IPS-15b (cell line): Measurements from ENCODE around the gene PLSCR3.

Source experiments
- H3K27me3 ChIP-seq: one replicate; pipeline ENCODE4 v1.6.1; 2013; ENCODE audit warnings: low read length; ENCODE audit not compliant: control insufficient read depth, insufficient read depth
- H3K36me3 ChIP-seq: one replicate; pipeline ENCODE4 v1.6.1; 2013; ENCODE audit warnings: low read length; ENCODE audit not compliant: control insufficient read depth, insufficient read depth
- H3K4me1 ChIP-seq: one replicate; pipeline ENCODE4 v1.6.1; 2013; ENCODE audit warnings: mild to moderate bottlenecking, low read length; ENCODE audit not compliant: control insufficient read depth, insufficient read depth
- H3K4me3 ChIP-seq: one replicate; pipeline ENCODE4 v1.5.1; 2013; ENCODE audit warnings: low read depth, low read length
- H3K9ac ChIP-seq: one replicate; pipeline ENCODE4 v1.6.1; 2013; ENCODE audit warnings: low read depth, mild to moderate bottlenecking, low read length
- H3K9me3 ChIP-seq: one replicate; pipeline ENCODE4 v1.6.1; 2013; ENCODE audit warnings: mild to moderate bottlenecking, low read length; ENCODE audit not compliant: control insufficient read depth, insufficient read depth

PLSCR3 gene

DNA sequence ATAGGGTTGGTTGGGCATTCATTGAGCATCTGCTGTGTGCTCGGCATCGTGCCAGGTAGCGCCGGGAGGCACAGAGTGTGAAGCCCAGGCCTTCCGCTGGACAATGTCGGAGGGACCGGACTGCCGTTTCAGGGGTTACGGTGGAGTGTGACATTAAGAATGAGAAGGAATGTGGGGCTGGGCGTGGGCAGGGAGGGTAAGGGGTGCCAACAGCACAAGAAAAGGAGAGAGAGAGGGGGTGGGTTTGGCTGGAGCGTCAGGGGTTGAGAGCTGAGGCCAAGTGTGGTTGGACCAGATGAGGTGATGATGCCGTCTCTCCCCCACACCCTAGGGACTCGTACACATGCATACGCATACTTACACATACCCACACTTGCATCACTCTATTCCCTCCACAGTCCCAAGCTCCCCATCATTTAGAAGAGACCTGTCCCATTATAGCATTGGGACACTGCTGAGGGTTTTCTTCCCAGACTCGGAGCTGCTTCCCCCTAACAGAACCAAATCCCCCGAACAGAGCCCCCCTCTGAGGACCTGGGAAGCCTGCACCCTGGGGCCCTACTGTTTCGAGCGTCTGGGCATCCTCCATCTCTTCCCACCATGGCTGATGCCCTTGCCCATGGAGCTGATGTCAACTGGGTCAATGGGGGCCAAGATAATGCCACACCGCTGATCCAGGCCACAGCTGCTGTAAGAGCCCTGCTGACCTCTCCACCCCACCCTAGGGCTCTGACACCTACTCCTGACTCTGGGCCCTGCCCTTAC, 45.7 kb downstream of the PLSCR3 start:
- no peaks in the 10 kb centered on the region for H3K36me3 ChIP-seq
- H3K9ac ChIP-seq = no peak overlapping the region
- H3K27me3 ChIP-seq = no peaks in the 10 kb centered on the region
- H3K4me3 ChIP-seq = no peak overlapping the region
- no peaks in the 10 kb centered on the region for H3K9me3 ChIP-seq
- peaks cover 5% of the 10 kb centered on the region for H3K4me1 ChIP-seq

- H3K27me3 ChIP-seq = no peaks in the 10 kb centered on the region
- H3K4me1 ChIP-seq = peaks cover 5% of the 10 kb centered on the region
- H3K9me3 ChIP-seq = no peaks in the 10 kb centered on the region
- H3K36me3 ChIP-seq = no peaks in the 10 kb centered on the region
- H3K9ac ChIP-seq = no peak overlapping the region
- no peak overlapping the region for H3K4me3 ChIP-seq
Measured at GRCh38 chr17:7347630-7348477, 46.5 kb downstream of the PLSCR3 start.

- H3K9ac ChIP-seq = no peak overlapping the region
- H3K27me3 ChIP-seq = no peaks in the 10 kb centered on the region
- peaks cover 5% of the 10 kb centered on the region for H3K4me1 ChIP-seq
- no peaks in the 10 kb centered on the region for H3K36me3 ChIP-seq
- H3K9me3 ChIP-seq = no peaks in the 10 kb centered on the region
- H3K4me3 ChIP-seq = no peak overlapping the region
Measured at GRCh38 chr17:7346761-7347614, 47.3 kb downstream of the PLSCR3 start.

DNA sequence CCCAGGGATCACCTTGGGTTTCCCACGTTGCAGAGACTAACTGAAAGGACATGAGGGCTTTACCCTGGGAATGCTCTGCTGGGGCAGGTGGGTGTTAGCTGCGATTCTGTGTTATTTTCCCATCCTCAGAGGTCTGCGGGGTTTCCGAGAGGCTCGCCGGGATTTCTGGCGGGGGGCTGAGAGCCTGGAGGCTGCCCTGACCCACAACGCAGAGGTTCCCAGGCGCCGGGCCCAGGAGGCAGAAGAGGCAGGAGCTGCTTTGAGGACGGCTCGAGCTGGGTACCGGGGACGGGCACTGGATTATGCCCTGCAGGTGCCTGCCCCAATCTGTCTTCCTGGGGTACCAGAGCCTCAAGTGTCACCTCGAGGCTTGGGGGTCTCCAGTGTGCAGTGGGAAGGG, 51.1 kb downstream of the PLSCR3 start:
- Histone ChIP-seq H3K4me3 (no peak overlapping the region), H3K9ac (no peak overlapping the region), H3K36me3 (no peaks in the 10 kb centered on the region), H3K27me3 (no peaks in the 10 kb centered on the region), H3K9me3 (no peaks in the 10 kb centered on the region), H3K4me1 (no peaks in the 10 kb centered on the region)

- Histone ChIP-seq H3K4me1 (peaks cover 5% of the 10 kb centered on the region), H3K9me3 (no peaks in the 10 kb centered on the region), H3K36me3 (no peaks in the 10 kb centered on the region), H3K4me3 (no peak overlapping the region), H3K9ac (no peak overlapping the region), H3K27me3 (no peaks in the 10 kb centered on the region)
Measured at GRCh38 chr17:7341842-7342241, 52.5 kb downstream of the PLSCR3 start.

DNA sequence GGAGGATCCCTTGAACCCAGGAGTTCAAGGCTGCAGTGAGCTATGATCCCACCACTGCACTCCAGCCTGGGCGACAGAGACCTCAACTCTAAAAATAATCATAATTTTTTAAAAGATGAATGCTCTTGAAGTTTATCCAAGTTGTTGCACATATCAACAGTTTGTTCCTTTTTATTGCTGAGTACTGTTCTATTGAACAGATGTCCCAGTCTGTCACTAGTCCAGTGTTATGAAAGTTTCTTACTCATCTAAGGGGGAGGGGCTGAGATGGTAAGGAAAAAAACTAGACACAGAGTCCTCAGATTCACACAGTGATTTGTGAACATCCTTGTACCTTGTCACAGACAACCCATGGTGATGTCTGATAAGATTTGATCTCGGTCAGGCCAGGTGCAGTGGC, 54.1 kb downstream of the PLSCR3 start:
- Histone ChIP-seq H3K9ac (no peak overlapping the region), H3K27me3 (no peaks in the 10 kb centered on the region), H3K4me3 (no peak overlapping the region), H3K4me1 (peaks cover 10% of the 10 kb centered on the region), H3K9me3 (no peaks in the 10 kb centered on the region), H3K36me3 (no peaks in the 10 kb centered on the region)
